Uterus (tissue), 4 donors: Measurements from ENCODE around the gene APC. TPM values are rescaled to one million over a fixed set of nuclear protein-coding genes. Genes with fewer than 3 reads are reported as not detected.
A peak's percentile ranks its signal among the peaks of the same experiment; 100 is the strongest.

Source experiments
- DNase-seq, 2 donors: peaks; one replicate each; pipeline ENCODE4 v3.0.0-alpha.2; 2019 to 2020
- H3K27ac ChIP-seq, 2 donors: fragments of 200-600 bp; sonication (generic); 1 replicate in 1 of 2; 2 replicates in 1 of 2; pipeline ENCODE4 v1.5.1; 2016 to 2018
- H3K27me3 ChIP-seq, 2 donors: fragments of 200-600 bp; sonication (generic); one replicate each; pipeline ENCODE4 v1.5.1; 2018 to 2019; ENCODE audit warnings: control low read depth in 1 of 2
- H3K36me3 ChIP-seq, 2 donors: fragments of 200-600 bp; sonication (generic); one replicate each; pipeline ENCODE4 v1.5.1; 2019; ENCODE audit warnings: control low read depth in 1 of 2
- H3K4me1 ChIP-seq, 2 donors: fragments of 200-600 bp; sonication (generic); one replicate each; pipeline ENCODE4 v1.5.1; 2018 to 2019; ENCODE audit warnings: control low read depth in 1 of 2
- H3K4me3 ChIP-seq, 2 donors: fragments of 200-600 bp; sonication (generic); 1 replicate in 1 of 2; 2 replicates in 1 of 2; pipeline ENCODE4 v1.5.1; 2018 to 2019; ENCODE audit warnings: mild to moderate bottlenecking in 1 of 2
- H3K9me3 ChIP-seq, 2 donors: fragments of 200-600 bp; sonication (generic); one replicate each; pipeline ENCODE4 v1.5.1; 2019; ENCODE audit warnings: control low read depth in 1 of 2
- POLR2A ChIP-seq, 2 donors: fragments of 450-650 bp; IDR thresholded peaks; one replicate each; pipeline ENCODE4 v1.6.1; 2016; ENCODE audit warnings: antibody characterized with exemption in 2 of 2, mild to moderate bottlenecking in 1 of 2, moderate library complexity in 1 of 2
- intact Hi-C: fragments of 100-400 bp; cut with DNase I; formaldehyde crosslinking; loops from one replicate; pipeline ENCODE4 v1.15.1; 2023; ENCODE audit warnings: low total_unique reads
- total RNA-seq, 4 donors: library from RNA; depleted of rRNA in 3 of 4; stranded (reverse); fragments of >200 nt in 3 of 4; gene quantifications; one replicate each; pipeline versions ENCODE4 v1.1.0 to v1.2.4, GENCODE V29; 2014 to 2023
- TF ChIP-seq, protein P1 (sequence below), 4 experiments: fragments of 200-600 bp in 2 of 4; fragments of 450-650 bp in 2 of 4; sonication (generic) in 2 of 4; IDR thresholded peaks; one replicate each; pipeline ENCODE4 v1.5.1; 2016 to 2019; ENCODE audit warnings: antibody characterized with exemption in 4 of 4, mild to moderate bottlenecking in 2 of 4, moderate library complexity in 1 of 4
- donor health status: DM: yes; HTN: yes; CAD: no.

The APC gene
- total RNA-seq, 4 donors from 2014 or later, result 45.4 to 132 (median 91.7) TPM

- Histone ChIP-seq H3K27me3 (no peaks in the 10 kb centered on the region), H3K9me3 (no peaks in the 10 kb centered on the region), H3K4me1 (peaks cover 0 to 14% of the 10 kb centered on the region in 2 donors), H3K36me3 (no peaks in the 10 kb centered on the region), H3K4me3 (peak overlapping the region; percentile 69 to 73), H3K27ac (peak overlapping the region; percentile 50 to 78)
- intact Hi-C loops, result no loop called here
- TF ChIP-seq, protein P1, sequence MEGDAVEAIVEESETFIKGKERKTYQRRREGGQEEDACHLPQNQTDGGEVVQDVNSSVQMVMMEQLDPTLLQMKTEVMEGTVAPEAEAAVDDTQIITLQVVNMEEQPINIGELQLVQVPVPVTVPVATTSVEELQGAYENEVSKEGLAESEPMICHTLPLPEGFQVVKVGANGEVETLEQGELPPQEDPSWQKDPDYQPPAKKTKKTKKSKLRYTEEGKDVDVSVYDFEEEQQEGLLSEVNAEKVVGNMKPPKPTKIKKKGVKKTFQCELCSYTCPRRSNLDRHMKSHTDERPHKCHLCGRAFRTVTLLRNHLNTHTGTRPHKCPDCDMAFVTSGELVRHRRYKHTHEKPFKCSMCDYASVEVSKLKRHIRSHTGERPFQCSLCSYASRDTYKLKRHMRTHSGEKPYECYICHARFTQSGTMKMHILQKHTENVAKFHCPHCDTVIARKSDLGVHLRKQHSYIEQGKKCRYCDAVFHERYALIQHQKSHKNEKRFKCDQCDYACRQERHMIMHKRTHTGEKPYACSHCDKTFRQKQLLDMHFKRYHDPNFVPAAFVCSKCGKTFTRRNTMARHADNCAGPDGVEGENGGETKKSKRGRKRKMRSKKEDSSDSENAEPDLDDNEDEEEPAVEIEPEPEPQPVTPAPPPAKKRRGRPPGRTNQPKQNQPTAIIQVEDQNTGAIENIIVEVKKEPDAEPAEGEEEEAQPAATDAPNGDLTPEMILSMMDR (IDR thresholded peaks at IDR 0.05), result no peak
- TF ChIP-seq POLR2A (IDR thresholded peaks at IDR 0.05), result no peak
- no peak for DNase-seq
These were observed 123.9 kb downstream of the APC start for GRCh38 chr5:112861638-112861985.

DNA sequence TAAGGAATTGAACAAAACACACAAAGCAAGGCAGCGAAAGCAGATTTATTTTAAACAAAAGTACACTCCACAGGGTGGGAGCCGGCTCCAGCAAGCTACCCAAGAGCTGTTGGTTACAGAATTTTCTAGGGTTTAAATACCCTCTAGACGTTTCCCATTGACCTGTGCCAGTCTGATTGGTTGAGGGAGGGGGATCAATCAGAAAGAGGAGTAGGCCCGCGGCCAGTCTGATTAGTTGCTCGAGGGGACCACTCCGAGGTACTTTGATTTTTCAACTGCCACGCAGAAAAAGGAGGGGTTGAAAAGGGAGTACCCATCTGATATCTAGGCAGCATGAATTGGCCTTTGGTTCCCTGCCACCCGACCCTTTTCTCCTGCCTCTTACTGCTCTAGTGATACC lies 124.4 kb downstream of the APC start:
- intact Hi-C loops, result no loop called here
- peak overlapping the region in 1 of 2 donors; percentile 50 for H3K27ac ChIP-seq

GRCh38 chr5:112863549-112863948 lies 125.9 kb downstream of the APC start:
- H3K4me3 ChIP-seq, result no peak overlapping the region

More for the DNA sequence above, 124.4 kb downstream of the APC start:
- TF ChIP-seq, protein P1 (IDR thresholded peaks at IDR 0.05), result no peak
- no peak for TF ChIP-seq POLR2A (IDR thresholded peaks at IDR 0.05)
- peak overlapping the region; percentile 69 to 73 for H3K4me3 ChIP-seq
- no peaks in the 10 kb centered on the region for H3K9me3 ChIP-seq
- H3K27me3 ChIP-seq, result no peaks in the 10 kb centered on the region
- no peaks in the 10 kb centered on the region for H3K36me3 ChIP-seq
- DNase-seq, result no peak
- peaks cover 0 to 14% of the 10 kb centered on the region in 2 donors for H3K4me1 ChIP-seq

DNA sequence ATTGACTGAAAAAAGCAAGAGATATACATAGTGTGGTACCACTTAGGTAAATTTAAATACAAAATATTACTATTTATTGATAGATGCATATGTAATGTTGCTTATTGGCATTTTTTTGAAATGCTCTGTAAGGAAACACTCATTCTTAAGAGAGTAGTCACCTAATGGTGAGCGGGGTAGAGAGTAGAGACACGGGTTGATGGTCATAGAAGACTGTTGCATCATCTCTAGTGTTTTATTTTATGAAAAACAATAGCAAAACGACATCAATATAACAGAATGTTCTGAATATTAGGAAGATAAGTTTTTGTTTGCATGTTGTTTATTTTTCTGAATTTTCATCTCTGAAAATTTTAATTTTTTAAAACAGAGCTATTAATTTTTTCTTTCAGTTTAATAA lies 127.4 kb downstream of the APC start:
- Histone ChIP-seq H3K27me3 (no peaks in the 10 kb centered on the region), H3K4me1 (peaks cover 0 to 14% of the 10 kb centered on the region in 2 donors), H3K27ac (no peak overlapping the region), H3K4me3 (no peak overlapping the region), H3K9me3 (no peaks in the 10 kb centered on the region), H3K36me3 (no peaks in the 10 kb centered on the region)
- intact Hi-C loops, result no loop called here
- TF ChIP-seq POLR2A (IDR thresholded peaks at IDR 0.05), result no peak
- DNase-seq, result no peak

More at GRCh38 chr5:112863549-112863948, 125.9 kb downstream of the APC start:
- intact Hi-C loops, result no loop called here
- no peaks in the 10 kb centered on the region for H3K27me3 ChIP-seq
- H3K36me3 ChIP-seq, result no peaks in the 10 kb centered on the region
- peaks cover 0 to 14% of the 10 kb centered on the region in 2 donors for H3K4me1 ChIP-seq
- no peak for TF ChIP-seq POLR2A (IDR thresholded peaks at IDR 0.05)
- TF ChIP-seq, protein P1 (IDR thresholded peaks at IDR 0.05), result no peak
- no peak overlapping the region for H3K27ac ChIP-seq
- H3K9me3 ChIP-seq, result no peaks in the 10 kb centered on the region
- DNase-seq, result no peak

- TF ChIP-seq, protein P1 (IDR thresholded peaks at IDR 0.05), result no peak
- no peak for TF ChIP-seq POLR2A (IDR thresholded peaks at IDR 0.05)
- intact Hi-C loops, result no loop called here
- no peak for DNase-seq
These were observed 129.1 kb downstream of the APC start for GRCh38 chr5:112866739-112867138.

GRCh38 chr5:112867411-112867810 lies 129.7 kb downstream of the APC start:
- no peaks in the 10 kb centered on the region for H3K27me3 ChIP-seq
- TF ChIP-seq POLR2A (IDR thresholded peaks at IDR 0.05), result no peak
- TF ChIP-seq, protein P1 (IDR thresholded peaks at IDR 0.05), result no peak
- H3K4me3 ChIP-seq, result no peak overlapping the region
- no peak overlapping the region for H3K27ac ChIP-seq
- H3K9me3 ChIP-seq, result no peaks in the 10 kb centered on the region
- H3K4me1 ChIP-seq, result peaks cover 0 to 7% of the 10 kb centered on the region in 2 donors
- H3K36me3 ChIP-seq, result no peaks in the 10 kb centered on the region
- intact Hi-C loops, result no loop called here
- DNase-seq, result no peak

More at GRCh38 chr5:112866739-112867138, 129.1 kb downstream of the APC start:
- peaks cover 0 to 14% of the 10 kb centered on the region in 2 donors for H3K4me1 ChIP-seq
- H3K4me3 ChIP-seq, result no peak overlapping the region
- H3K27ac ChIP-seq, result no peak overlapping the region
- H3K9me3 ChIP-seq, result no peaks in the 10 kb centered on the region
- H3K36me3 ChIP-seq, result no peaks in the 10 kb centered on the region
- H3K27me3 ChIP-seq, result no peaks in the 10 kb centered on the region
